GM12878 (cell line): Measurements from ENCODE around the gene MGARP.

Experiments
- BRCA1 ChIP-seq: IDR thresholded peaks from 2 replicates; pipeline ENCODE4 v1.6.1; 2011; ENCODE audit warnings: low read depth, low read length, improper control_type of control experiment
- CTCF ChIP-seq, 3 experiments: IDR thresholded peaks in 2 of 3; conservative IDR thresholded peaks in 1 of 3; 2 replicates each; pipeline ENCODE4 v1.5.1; 2011; ENCODE audit warnings: low read depth in 3 of 3, low read length in 3 of 3, mild to moderate bottlenecking in 3 of 3, control low read depth in 2 of 3, moderate library complexity in 2 of 3, inconsistent platforms in 1 of 3, mixed read lengths in 1 of 3; ENCODE audit not compliant: control insufficient read depth in 2 of 3, insufficient read depth in 1 of 3; ENCODE audit errors: extremely low read depth in 1 of 3
- EZH2 ChIP-seq: IDR thresholded peaks from 2 replicates; pipeline ENCODE4 v1.6.1; 2012; ENCODE audit warnings: low read depth, mild to moderate bottlenecking, control low read depth, inconsistent platforms, low read length, borderline replicate concordance; ENCODE audit not compliant: control insufficient read depth
- JUND ChIP-seq: IDR thresholded peaks from 2 replicates; pipeline ENCODE4 v1.6.1; 2012; ENCODE audit warnings: low read depth, mild to moderate bottlenecking, low read length, improper control_type of control experiment, moderate library complexity
- KDM1A ChIP-seq: fragments of 200-600 bp; sonication (generic); IDR thresholded peaks from 2 replicates; pipeline ENCODE4 v1.6.1; 2016; ENCODE audit warnings: borderline replicate concordance
- MYC ChIP-seq: IDR thresholded peaks from 2 replicates; pipeline ENCODE4 v1.6.1; 2011; ENCODE audit warnings: mild to moderate bottlenecking, low read length, moderate library complexity, inconsistent platforms; ENCODE audit not compliant: insufficient read depth, insufficient replicate concordance, insufficient read length, severe bottlenecking
- SIN3A ChIP-seq: IDR thresholded peaks from 2 replicates; pipeline ENCODE4 v1.6.1; 2012; ENCODE audit warnings: low read depth, low read length, improper control_type of control experiment
- SREBF1 ChIP-seq: IDR thresholded peaks from 2 replicates; pipeline ENCODE4 v1.6.1; 2012; ENCODE audit warnings: mild to moderate bottlenecking, low read length
- SRF ChIP-seq, 2 experiments: IDR thresholded peaks; 2 replicates each; pipeline ENCODE4 v1.6.1; 2011; ENCODE audit warnings: low read depth in 2 of 2, low read length in 2 of 2, mild to moderate bottlenecking in 1 of 2, moderate library complexity in 1 of 2
- ZNF592 ChIP-seq: fragments of 450-650 bp; IDR thresholded peaks from 2 replicates; pipeline ENCODE4 v1.6.1; 2017; ENCODE audit warnings: mild to moderate bottlenecking, moderate library complexity

DNA sequence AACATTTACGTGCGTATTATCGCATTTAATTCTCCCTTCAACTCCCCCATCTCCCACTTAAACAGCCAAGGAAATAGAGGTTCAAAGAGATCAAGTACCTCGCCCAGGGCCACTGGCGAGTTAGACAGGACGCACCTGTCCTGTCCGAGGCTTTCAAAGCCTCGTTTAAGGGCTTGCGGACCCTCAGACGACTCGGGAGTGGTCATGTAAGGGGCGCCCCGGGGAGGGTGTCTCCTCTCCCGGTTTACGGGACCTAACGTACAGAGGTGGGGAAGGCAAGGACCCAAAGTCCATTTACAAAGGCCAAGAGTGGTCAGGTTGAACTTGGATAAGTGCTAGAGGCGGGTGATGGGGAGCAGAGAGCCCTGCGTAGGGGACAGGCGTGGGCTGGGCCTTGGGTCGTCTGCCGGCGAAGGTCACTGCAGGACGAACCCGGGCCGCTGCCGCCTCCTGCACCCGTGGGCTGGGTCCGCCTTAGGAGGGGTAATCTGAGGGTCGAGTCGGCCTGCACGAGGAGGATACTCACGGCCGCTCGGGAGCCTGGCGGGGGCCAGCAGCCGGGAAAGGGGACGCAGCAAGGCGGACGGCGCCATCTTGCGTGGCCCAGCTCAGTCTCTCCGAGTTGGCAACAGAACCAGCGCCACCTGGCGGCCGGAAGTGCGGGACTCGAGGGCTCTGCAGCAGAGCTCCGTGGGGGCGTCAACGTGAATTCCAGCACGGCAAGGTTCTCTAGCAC lies 15.3 kb upstream of the MGARP start:
- TF ChIP-seq SIN3A (0 out of 2 replicates have a peak, but pooled peaks have one; percentile 26), CTCF (IDR thresholded peaks at IDR 0.05 in 2 of 3, conservative IDR thresholded peaks at IDR 0.05 in 1 of 3; ENCODE audit: control insufficient read depth in 2 of 3, extremely low read depth in 1 of 3, insufficient read depth in 1 of 3, low read depth in 3 of 3, low read length in 3 of 3) (peak; percentile 92 to 98 (median 98)), EZH2 (no peak), SRF (IDR thresholded peaks at IDR 0.05; ENCODE audit: low read depth in 2 of 2, low read length in 2 of 2) (no peak), SREBF1 (no peak), BRCA1 (no peak), ZNF592 (0 out of 2 replicates have a peak, but pooled peaks have one; percentile 16), MYC (no peak), JUND (peak; percentile 31; the same call in 1 of the 2 replicates), KDM1A (no peak)
